ENCODE measurements around the gene ATOSB.
A peak's percentile ranks its signal among the peaks of the same experiment; 100 is the strongest.
"Not testable (repeated sequence)": the region's sequence is repeated elsewhere in the genome, so short reads cannot be mapped to it uniquely, and the experiment has no call there.

The ATOSB gene, protein sequence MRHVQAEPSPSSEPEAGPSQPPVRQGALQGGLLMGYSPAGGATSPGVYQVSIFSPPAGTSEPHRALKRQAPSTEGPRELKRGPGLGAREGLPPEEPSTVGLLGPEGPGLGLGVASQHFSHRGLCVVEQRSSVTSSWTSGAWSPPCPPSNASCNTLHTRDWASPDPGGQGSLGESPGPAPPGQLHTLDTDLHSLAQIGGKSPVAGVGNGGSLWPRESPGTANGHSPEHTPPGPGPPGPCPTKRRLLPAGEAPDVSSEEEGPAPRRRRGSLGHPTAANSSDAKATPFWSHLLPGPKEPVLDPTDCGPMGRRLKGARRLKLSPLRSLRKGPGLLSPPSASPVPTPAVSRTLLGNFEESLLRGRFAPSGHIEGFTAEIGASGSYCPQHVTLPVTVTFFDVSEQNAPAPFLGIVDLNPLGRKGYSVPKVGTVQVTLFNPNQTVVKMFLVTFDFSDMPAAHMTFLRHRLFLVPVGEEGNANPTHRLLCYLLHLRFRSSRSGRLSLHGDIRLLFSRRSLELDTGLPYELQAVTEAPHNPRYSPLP

DNA sequence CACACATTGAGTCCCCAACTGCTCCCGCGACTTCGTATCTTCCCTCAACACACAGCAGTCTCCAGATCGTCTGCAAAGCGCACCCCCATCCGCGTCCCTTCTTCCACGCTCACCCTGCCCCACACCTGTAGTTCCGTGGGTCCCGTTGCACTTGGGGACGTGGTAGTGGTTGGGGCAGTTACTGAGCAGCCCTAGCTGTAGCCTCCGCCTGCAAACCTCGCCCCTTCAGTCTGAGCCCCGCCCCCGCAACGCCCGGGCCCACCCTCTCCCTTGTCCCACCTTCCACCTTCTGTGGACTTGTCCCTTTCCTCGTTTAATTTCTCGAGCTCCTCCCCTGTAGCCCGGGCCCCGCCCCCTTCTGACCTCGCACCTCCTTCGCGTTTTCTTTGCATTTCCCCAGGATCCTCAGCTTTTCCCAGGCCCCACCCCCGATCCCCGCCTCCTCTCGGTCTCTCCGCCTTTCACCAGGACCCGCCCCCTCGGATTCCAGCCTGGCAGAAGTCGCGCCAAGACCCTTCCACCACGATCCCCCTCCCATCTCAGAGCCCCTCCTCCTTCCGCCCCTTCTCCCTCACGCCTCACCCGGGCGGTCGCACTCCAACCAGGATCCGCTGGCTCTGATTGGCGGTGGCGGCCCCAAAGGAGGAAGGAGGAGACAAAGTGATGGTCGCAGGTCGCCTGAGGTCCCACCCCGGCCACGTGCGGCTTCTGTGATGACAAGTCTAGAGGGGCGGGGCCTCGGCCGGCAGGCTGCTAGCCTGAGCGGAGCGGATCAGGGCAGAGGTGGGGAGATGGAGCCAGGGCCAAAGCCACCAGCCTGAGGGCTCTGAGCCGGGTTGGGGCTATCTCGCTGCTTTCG, at the start of gene ATOSB:
ATOSB (minus strand) TSS at position 183 of the 859 bp plus-strand sequence. CDS start 7,588 bp downstream, outside the sequence.
- peak; percentile 86 for DNase-seq (ENCODE audit: low spot score)

DNA sequence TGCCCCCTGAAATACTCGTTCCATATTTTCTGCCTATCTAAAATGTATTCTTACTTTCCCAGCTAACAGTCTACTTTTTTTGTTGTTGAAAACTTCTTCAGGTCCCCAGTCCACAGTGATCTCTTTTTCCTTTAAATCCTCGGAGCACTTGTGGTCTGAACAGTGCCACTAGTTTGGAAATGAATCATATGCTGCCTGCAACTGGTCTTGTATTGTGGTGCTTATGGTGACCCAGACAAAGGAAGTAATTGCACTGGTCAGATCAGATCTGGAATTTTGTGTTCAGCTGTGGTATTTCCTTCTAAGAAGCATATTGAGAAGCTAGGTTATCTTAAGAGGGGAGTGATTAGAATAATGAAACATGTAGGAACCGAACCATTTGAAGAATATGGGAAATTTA, 49.0 kb upstream of the ATOSB start:
- DNase-seq (ENCODE audit: low spot score), result no peak

DNA sequence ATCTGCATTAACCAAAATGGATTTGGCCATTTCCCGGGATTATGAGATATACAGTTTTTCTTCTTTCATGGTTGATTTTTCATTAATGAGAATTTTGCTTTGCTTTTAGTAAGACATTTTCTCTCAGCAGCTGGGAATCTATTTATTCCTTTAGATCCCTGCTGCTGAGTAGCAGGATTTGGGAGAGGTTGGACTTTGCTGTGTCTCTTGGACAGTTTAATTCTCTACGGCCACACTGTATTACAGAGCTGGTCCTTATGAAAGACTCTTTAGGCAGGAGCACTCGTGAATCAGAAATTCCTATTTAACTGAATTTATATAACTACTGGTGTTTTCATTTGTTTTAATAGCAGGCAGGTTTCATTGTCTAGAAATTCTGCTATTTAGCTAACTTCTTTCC, 47.8 kb upstream of the ATOSB start:
- no peak for DNase-seq (ENCODE audit: low spot score)

DNA sequence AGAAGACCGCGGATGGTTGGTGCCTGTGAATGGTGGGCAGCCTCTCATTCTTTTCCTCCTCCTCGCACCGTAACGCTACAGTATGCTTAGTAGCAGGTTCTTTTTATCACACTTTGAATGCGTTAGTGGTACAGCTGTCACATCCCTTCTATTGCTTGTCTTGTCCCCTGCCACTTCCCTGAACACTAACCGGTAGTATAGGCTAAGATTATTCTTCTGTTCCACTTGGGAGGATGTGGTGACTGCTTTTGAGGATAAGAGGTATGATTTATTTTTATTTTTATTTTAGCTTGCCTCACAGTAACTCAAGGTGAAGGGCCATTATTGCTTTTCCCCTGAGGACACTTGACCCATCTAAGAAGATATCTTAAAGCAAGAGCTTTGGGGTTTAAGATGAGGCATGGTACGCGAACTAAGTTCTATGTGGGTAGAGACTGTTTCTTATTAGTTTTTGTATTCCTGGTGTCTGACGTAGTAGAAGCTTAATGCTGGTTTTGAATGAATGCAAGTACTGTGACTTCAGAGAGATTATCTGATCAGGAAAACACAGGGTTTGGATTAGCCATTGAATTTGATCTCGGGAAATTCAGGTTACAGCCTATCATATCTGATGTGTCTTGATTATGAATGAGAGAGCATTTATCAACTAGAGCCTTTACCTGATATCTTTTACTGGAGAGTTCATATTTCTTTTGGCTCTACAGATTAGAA, 47.1 kb upstream of the ATOSB start:
- DNase-seq (ENCODE audit: low spot score), result no peak

DNA sequence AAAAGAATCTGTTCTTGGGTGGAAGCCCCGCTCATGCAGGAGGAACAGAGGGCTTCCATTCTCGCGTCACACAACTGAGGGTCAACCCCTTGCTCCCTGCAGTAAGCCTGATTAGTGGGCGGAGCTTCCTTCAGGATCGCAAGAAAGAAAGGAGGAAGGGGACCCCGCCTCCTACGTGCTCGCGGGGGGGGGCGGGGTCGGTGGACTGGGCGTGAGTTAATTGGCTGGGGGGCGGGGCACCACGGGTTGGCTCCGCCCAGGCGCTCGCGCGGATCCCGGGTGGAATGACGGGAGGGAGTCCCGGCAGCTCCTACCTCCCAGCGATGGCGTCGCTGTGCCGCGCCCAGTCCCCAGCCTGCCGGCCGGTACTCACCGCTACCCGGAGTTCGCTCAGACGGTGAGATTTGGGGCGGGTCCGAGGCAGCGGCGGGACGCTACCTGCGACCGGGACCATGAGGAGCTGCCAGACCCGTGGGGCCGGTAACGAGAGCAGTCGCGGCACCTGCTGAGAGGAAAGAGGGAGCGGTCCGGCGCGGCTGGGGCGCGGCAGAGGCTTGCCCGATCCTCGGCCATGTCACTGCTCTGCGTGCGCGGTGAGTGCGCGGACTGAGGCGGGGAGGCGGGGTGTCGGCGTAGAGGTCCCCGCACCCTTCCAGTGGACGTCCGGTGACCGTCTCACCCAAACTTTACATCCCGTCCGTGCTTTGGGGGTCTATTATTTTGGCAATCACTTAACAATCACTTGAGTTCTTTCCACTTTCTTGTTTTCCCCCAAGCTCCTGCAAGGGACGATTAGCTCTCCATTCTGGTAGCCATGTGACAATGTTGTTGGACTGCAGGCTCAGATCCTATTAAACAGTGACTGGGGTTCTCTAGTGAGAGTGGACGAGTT, 46.3 kb upstream of the ATOSB start, which contains the start of gene UNC13B:
UNC13B (plus strand) TSS at position 297 of the 892 bp plus-strand sequence; CDS start at position 572, 275 bp downstream.
- DNase-seq (ENCODE audit: low spot score), result peak; percentile 95

DNA sequence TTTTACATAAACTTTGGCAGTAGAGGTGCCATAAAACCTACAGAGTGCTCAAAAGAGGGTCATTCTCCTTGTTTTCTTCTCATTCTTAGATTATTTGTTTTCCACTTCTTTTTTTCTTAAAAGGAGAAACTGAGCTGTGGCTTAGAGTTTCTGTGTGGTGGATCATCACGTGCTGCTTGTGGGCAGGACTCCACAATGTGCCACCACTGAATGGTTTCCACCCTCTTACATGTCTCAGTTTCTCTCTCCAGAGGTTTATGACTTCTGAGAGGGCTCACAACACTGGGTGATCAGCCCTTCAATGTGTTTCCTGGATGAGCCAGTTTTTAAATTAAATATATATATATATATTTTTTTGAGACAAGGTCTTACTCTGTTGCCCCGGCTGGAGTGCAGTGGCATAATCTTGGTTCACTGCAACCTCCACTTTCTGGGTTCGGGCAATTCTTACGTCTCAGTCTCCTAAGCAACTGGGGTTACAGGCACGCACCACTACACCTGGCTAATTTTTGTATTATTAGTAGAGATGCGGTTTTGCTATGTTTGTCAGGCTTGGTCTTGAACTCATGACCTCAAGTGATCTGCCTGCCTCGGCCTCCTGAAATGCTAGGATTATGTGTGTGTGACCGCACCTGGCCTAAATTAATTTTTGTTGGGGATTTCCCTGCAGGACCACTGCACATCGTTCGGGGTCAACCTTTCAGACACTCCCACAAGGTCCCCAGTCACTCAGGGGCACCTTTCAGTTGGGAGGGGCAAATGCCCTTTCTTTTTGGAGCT, 43.0 kb upstream of the ATOSB start:
- no peak for DNase-seq (ENCODE audit: low spot score)

DNA sequence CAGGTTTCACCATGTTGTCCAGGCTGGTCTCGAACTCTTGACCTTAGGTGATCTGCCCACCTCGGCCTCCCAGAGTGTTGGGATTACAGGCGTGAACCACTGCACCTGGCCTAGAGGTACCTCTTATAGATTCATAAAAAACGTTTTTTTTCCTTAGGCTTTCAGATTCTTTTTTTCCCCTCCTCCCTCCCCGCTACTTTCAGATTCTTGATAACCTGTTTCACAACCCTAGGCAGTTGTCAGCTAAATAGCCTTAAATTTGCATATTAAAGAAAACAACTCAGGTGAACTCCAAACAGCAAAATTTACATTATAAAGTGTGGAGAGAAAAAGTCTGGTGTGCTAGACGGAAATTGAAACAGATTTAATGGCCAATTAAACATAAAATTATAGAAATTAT, 42.2 kb upstream of the ATOSB start:
- DNase-seq (ENCODE audit: low spot score), result not testable (repeated sequence)

DNA sequence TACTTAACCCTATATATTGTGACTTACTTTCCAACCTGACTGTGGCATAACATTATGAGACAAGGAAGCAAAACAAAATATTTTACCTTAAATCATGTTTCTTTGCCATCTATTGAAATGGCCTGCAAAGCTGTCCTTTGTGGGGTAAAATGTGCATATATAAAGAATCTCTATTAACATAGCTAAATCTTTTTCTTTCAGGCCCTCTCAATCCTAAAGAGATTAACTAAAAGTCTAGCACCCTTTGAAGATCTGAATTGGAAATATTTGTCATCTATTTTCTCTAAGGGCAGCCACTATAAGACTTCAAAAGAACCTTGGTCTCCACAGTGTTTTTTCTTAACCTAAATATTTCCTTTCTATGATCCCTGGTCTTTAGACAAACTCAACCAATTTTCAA, 41.1 kb upstream of the ATOSB start:
- no peak for DNase-seq (ENCODE audit: low spot score)

DNA sequence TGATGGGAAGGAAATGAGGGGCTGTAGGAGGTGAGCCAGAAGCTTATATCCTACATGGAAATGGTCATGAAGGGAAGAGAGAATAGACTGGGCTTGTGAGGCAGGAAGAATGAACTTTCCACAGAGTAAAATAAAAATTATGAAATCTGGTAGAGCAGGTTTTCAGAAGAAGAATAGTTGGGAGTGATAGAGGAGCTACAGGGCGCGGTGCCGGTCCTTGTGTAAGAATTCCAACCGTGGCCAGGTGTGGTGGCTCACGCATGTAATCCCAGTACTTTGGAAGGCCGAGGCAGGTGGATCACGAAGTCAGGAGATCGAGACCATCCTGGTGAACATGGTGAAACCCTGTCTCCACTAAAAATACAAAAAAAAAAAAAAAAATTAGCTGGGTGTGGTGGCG, 37.3 kb upstream of the ATOSB start:
- DNase-seq (ENCODE audit: low spot score), result no peak

DNA sequence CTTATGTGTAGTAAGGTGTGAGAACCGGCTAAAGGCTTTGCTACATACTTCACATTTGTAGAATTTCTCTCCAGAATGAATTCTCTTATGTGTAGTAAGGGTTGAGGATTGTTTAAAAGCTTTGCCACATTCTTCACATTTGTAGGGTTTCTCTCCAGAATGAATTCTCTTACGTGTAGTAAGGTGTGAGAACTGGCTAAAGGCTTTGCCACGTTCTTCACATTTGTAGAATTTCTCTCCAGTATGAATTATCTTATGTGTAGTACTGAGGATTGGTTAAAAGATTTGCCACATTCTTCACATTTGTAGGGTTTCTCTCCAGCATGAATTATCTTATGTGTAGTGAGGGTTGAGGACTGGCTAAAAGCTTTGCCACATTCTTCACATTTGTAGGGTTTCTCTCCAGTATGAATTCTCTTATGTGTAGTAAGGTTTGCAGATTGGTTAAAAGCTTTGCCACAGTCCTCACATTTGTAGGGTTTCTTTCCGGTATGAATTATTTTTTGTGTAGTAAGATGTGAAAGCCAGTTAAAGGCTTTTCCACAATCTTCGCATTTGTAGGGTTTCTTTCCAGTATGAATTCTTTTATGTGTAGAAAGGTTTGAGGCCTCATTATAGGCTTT, 32.4 kb upstream of the ATOSB start:
- not testable (repeated sequence) for DNase-seq (ENCODE audit: low spot score)

DNA sequence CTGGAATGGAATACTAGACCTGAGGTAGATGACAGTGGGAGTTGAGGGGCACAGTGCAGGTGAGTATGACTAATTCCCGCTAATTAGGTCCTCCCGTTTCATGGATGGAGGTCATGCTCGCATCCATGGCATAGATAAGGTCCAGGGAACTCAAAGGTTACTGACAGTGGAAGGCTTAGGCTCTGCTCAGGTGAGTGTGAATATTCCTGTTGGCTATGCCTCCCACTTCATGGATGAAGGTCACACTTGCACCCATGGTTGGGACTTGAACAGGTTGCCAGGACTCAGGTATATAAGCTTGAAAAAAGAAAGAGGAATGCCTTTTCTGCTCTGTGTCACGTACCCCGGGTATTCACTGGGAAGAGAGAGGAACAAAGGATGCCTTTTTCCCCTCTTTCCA, 26.4 kb upstream of the ATOSB start:
- DNase-seq (ENCODE audit: low spot score), result no peak

DNA sequence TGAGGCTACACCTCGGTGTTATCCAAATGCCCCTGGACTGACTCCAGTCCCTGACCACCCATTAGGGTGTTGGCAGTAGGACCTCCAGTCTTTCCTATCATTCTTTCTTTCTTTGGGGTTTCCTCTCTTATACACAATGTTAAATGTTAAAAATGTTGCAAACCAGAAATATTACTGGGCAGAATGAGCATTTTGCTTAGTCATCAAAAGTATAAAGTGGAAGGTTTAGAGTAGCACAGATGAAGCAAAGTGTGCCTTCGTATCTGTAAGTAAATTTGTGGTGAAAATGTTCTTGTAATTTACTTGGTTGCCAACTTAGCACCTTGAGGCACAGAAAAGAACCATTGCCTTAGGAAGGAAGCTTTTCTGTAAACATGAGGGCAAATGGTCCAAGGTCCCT, 24.4 kb upstream of the ATOSB start:
- no peak for DNase-seq (ENCODE audit: low spot score)

DNA sequence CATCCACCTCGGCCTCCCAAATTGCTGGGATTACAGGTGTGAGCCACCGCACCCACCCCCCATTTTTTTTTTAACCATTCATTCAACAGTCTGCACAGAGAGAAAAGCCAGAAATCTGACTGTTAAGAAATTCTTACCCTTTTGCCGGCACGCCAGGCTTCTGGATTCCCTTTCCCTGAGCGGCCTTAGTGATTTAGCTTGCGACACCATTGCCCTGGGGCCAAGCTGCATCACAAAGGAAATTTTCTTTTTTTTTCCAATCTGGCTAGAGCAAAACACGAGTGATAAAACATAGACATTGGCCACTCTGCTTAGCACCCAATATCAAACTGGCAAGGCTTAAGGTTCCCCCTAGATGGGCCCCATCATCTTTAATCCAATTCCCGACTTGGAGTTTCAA, 21.2 kb upstream of the ATOSB start:
- no peak for DNase-seq (ENCODE audit: low spot score)

DNA sequence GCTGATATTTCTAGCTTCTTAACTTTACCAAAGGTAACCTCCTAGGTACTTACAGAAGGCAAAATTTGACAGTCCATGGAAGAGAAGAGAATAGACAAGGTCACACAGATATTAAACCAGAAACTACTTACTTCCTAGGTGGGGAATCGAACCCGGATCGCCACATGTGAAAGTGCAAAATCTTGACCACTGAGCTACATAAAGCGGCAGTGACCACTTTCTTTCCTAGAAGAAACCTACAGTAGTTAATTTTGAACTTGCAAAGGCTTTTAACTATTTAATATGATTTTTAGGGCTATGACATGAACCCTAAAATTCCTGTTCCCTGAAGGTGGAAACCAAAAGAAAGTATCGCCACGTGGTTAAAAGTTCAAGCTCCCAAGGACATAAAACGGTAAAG, 20.3 kb upstream of the ATOSB start:
- no peak for DNase-seq (ENCODE audit: low spot score)

DNA sequence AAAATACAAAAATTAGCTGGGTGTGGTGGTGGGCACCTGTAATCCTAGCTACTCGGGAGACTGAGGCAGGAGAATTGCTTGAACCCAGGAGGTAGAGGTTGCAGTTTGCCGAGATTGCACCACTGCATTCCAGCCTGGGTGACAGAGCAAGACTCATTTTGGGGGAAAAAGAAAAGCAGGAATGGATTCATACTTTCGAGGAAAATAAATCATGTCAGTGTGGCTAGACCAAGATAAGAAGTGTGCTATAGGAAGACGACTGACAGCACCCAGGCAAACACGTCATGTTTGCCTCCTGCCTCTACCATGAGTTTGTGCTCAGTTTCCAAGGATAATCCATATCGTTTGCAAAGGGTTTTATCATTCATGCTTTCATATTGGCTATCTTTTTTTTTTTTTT, 19.3 kb upstream of the ATOSB start:
- DNase-seq (ENCODE audit: low spot score), result no peak

DNA sequence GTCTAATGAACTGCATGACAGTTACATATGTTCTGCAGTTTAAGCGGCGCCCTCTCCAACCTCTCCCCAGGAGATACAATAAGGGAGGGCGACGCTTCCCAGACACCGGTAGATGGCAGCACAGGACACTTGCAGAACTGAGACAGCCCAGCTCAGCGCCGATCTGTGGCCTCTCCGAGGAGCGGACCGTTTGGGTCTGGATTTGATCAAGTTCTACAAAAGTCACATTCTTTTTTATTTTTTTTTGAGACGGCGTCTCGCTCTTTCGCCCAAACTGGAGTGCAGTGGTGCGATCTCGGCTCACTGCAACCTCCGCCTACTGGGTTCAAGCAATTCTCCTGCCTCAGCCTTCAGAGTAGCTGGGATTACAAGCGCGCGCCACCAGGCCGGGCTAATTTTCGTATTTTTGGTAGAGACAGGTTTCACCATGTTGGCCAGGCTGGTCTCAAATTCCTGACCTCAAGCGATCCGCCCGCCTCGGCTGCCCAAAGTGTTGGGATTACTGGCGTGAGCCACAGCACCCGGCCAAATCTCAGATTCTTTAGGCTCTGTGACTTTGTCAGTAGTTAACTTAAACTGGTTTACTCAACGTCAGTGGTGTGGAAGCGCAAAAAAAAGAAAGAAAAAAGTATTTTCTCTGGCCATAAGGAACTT, 1.4 kb upstream of the ATOSB start:
- DNase-seq (ENCODE audit: low spot score), result peak; percentile 93

DNA sequence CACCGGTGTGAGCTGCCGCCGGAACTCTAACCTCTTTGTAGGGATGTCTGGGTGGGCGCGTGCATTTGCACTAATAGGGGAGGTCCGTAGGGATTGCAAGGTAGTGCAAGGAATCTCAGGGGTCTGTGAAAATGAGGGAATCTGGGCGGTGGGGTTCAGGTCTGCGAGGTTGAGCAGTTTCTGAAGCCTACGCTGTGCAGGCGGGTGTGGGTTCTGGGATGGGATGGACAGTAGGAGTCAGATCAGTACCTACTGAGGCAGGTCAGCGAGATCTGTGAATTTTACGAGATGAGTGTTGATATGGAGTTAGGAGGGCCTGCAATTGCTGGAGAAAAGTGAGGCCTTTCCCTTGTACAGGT, 856 bp upstream of the ATOSB start:
- DNase-seq (ENCODE audit: low spot score), result no peak

DNA sequence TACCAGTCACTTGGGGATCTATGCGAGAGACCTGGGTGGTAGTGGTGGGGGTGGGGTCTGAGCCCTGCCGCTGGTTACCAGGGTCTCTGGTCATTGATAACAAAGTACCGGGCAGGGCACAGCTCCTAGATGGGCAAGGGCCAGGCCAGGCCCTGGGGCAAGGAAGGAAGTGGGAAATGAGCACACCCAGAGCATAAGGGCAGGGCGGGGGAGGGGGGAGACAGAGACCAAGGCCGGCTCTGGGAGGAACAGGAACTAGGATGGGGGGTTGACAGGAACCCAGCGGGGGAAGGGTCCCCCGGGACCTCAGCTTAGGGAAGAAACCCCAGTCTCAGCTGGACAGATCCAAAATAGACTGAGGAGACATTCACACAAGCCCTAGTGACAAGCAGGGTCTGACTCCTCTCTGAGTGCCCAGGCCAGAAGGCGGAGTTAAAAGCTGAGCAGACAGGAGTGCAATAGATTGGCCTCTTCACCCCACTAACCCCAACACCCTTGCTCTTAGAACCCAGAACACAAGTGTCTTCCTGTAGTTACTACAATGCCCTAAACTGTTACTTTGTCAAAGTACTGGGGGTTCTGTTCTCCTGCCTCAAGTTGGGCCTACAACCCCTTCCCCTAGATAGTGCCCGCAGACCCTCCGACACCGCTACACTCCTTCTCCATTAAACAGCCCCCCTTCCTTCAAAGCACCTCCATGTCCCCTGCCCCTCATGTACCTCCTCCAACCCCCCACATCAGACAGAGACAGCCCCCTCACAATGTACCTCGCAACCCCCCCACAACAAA, 628 bp downstream of the ATOSB start:
- DNase-seq (ENCODE audit: low spot score), result peak; percentile 31
